HG02610 (cell line): ENCODE measurements around the gene GPR141.

Experiments
- ATAC-seq: cut with Tn5 transposase; IDR thresholded peaks from one replicate; pipeline ENCODE4 v1.9.1; 2021; ENCODE audit warnings: mild to moderate bottlenecking, moderate library complexity; ENCODE audit not compliant: unreplicated experiment

Gene GPR141

DNA sequence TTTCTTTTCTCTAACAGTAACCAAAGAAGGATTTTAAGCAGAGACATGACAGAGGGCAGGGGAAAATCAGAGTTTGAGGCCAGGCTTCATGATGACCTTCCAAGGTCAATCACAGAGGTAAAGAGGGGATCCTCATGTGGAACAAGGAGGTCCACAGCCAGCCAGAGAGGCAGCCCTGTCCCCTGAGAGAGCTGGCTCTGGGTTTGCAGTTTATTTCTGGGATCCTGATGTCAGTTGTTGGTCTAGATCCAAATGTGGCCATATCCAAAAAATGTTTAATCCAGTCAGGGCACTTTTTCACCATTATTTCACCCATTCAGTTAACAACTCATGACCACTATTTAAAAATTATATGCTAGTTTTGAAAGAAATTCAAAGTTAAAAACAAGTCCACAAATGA lies 45.6 kb downstream of the GPR141 start:
- ATAC-seq = no peak

DNA sequence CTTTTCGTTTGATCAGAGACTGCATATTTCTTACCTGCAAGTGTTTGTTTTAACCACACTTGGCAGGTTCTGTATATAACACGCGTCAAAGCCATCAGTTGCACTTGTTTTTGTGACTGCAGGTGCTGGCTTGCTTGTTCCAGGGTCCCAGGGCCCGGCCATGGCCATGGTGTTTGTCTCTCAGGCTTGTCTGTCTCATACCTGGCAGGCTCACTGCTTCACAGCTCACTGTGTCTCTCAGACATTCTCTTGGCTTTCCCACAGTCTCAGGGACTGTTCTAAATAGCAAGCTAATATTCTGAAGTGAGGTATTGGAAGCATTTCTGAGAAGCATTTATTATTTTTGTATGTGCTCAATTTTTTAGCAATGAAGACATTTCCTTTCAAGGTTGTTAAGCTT lies 46.9 kb downstream of the GPR141 start:
- ATAC-seq = no peak

DNA sequence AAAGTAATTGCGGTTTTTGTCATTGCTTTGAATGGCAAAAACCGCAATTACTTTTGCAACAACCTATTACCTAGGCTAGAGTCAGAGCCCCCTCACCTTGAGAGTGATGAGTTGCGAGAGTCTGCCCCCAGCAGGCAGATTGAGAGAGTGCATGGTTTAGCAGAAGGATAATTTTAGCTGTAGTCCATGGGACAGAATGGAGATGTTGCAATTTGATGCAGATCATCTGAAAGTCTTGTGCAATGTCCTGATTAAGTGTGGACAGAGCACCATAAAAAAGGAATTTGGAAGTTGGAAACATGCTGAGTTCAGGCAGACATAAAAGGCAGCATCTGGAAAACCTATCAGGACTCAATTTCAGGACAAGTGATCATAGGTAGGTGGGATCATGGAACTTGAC lies 48.7 kb downstream of the GPR141 start:
- ATAC-seq = peak; percentile 54

DNA sequence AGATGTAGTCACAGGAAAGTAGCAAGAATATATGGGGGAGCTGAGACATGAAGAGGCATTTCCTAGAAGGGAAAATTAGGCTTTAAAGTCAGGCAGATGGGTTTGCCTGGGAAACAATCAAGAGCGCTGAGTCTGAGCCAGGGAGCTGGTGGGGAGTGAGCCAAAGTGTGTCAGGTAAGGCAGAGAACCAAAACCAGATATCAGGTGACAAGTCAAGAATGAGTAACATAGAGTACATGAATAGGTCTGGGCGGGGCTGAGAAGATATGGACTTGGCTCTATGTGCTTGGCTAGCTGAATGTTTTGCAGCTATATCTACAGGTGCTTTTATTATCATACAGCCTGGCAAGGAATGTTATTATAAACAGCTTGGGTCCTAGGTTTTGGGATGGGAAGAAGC lies 49.3 kb downstream of the GPR141 start:
- ATAC-seq = no peak

DNA sequence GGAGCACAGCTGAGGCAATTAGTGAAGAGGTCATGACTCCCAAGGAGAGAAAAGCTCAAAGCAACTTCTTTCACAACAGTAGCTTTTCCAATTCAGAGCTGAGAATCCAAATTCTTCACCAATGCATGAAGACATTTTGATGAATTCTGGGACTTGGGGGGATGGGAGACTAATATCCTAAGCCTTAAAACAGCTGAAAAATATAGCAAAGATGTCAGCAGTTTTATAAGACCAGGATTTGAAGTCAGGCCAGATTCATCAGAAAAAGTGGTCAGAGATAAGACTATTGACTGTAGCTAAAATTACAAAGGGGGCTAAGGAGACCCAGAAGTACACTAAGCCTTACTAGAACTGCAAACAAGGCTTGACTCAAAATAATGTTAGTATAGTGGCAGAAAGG lies 51.6 kb downstream of the GPR141 start:
- no peak for ATAC-seq

DNA sequence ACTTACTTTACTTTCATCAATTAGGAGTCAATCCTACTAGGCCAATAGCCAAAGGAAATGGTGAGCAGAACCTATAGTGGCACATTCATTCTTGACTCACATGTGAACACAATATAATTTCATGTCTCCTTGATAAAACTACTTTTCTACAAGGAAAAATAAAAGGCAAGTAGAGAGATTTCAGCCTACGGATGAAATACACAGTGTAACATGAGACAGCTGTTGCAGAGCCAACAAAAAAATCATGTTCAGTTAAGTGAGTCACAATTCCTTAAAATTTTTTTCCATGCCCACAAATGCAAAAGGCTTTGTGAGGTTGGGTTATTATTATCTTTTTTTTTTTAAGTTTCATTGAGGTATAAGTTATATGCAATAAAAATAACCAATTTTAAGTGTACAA lies 54.8 kb downstream of the GPR141 start:
- no peak for ATAC-seq

DNA sequence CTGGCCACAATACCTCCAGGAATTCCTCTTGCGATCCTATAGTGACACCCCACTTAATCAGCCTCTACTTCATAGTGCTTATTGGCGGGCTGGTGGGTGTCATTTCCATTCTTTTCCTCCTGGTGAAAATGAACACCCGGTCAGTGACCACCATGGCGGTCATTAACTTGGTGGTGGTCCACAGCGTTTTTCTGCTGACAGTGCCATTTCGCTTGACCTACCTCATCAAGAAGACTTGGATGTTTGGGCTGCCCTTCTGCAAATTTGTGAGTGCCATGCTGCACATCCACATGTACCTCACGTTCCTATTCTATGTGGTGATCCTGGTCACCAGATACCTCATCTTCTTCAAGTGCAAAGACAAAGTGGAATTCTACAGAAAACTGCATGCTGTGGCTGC lies 56.8 kb downstream of the GPR141 start:
- no peak for ATAC-seq

DNA sequence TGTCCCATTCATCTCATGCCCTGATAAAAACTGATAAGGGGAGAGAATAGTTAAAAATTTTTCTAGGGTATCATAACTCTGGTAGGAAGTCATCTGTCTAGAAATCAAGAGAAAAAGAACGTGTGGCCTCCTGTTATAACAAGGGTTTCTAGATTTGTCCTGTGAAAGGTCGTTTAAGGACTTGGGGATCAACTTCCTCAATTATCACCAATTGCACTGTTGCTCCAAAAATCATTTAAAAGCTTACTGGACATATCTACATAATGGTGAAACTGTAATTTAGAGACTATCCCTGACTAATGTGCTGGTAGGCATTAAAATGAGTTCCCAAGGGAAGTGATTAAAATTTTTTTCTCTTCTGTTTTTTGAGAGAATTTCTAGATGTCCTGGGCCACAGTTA lies 58.2 kb downstream of the GPR141 start:
- ATAC-seq = no peak

DNA sequence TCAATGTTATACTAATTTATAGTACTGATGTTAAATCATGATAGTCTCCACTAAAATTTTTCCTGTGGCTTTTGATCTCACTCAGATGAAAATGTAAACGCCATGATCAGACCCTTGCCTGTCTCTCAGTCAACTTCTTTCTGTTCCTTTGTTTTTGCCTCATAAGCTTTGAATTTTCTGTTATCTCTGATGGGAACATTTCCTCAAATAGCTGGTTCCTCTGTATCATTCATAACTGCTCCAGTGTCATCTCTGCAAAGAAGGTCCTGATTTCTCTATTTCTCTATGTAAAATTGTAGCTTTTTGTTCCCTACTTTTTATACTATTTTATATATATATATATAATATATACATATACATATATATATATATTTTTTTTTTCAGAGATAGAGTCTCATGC lies 67.5 kb downstream of the GPR141 start:
- no peak for ATAC-seq

DNA sequence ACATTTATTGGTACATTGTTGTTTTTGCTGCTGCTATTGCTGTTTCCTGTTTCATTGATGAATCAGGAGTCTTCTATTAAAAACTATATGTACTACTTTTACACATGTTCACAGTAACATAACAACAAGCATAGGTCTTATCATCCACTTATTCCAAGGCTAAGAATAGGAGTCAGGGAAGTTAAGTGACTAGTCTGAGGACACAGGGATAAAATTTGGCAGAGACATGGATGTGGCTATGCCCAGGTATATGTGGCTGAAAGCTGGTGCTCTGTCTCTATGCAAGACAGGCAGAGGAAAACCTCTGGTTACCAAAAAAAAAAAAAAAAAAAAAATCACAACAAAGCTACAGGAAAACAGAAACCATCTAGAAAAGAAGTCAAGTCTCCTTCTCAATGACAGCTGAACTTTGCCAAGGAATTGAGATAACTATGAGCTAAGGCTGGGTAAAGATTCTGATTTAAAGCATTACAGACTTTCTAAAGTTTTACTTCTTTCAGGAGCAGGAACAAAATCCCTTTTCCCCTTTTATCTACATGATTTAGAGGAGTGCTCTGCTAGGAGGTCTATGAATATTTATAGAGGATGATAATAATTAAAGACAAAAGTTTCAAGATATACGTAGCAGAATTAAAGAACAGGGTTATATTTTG lies 70.0 kb downstream of the GPR141 start:
- no peak for ATAC-seq

DNA sequence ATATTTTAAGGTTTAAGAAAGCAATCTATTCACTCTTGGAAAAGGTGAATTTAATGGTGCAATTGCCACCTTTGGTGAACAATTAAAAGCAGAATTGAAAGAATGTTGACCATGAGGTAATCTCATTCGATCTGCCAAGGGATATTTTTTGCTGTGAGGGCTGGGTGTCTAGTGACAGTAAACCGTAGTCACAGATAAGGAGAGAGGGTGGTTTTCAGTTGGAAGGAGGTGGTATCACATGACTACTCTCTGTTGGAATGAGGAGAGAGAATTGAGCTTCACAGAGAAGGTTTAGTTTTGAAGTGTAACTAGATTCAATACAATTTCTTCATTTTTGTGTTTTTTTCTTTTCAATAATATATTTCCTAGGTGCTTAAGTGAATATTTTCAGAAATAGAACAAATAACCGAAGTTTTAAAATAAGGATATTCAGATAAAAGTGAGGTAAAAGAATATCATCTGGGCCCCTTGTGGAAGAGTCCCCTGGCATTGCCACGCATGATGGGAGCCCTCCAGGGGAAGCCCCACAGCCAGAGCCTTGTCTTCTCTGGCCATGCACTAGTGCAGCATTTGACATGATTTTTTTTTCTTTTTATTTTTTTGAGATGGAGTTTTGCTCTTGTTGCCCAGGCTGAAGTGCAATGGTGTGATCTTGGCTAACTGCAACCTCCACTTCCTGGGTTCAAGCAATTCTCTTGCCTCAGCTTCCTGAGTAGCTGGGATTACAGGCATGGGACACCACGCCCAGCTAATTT lies 73.4 kb downstream of the GPR141 start:
- ATAC-seq = no peak

DNA sequence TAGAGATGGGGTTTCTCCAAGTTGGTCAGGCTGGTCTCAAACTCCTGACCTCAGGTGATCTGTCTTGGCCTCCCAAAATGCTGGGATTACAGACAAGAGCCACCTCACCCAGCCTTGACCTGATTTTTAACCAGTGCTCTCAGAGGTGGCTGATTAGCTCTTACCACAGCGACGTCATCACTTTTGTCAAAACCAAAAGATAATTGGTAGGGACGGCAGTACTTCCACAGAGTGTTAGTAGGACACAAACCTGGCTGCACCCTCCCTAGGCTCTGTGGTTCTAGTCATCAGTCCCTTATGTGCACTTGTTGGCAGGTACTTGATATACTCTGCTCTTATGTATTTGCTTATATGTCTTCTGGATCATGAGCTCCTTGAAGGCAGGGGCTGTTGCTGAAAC lies 74.0 kb downstream of the GPR141 start:
- ATAC-seq = no peak

DNA sequence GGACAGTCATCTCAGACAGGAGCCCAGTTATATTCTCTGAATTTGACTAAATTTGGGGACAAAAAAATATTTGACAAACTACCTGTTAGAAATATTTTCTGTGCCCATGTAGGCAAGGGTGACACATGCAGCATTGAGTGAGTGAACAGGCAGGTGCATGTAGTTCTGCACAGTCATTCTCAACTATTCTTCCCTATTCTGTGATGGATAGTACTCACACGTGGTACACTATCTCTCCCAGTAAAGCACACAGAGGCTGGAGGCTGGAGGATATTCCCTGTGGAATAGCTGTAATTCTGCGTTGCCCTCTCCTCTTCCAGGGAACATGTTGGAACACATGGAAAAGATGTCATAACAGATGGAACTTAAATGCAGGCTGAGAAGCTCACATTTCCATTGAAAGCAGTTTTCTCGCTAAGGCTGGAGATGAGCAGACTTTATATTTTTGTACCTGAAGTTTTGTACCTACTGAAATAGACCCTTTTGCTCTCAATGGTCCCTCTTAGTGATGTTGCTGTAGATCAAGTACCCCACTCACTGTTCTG lies 75.0 kb downstream of the GPR141 start:
- ATAC-seq = no peak

DNA sequence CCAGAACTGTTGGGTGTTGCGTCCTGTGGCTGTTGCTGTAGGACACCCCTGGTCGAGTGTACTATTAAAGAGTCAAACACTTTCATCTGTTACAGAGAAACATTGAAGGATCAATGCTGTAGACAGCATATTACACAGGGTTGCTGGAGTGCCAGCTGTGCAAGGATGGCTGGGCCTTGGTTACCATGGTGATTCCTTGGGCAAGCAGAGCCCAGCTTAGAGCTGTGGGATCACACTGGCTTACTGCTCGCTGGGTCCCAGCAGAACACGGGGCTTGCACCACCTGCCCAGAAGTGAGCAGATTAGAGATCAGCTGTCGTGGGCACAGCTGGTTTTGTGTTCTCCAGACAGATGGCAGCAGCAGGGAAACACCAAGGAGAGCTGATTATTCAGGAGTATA lies 76.0 kb downstream of the GPR141 start:
- ATAC-seq = no peak

DNA sequence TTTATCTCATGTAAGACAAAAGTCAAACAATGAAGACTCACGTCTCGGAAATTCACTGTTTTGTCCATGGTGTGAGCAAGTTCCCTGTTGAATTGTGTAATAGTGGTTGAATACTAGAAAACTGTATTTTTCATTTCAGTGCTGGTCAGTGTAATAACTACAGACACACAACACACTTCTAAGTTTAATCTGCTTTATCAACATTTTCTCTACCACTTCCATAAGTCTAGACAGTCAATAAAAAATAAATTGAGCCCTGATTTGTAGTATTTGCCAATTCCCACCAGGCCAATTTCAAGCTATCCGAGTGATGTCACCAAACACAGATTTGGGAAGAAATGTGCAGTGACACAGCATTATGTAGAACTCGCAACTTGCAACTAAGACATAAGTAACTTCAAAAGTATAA lies 81.9 kb downstream of the GPR141 start:
- ATAC-seq = no peak

DNA sequence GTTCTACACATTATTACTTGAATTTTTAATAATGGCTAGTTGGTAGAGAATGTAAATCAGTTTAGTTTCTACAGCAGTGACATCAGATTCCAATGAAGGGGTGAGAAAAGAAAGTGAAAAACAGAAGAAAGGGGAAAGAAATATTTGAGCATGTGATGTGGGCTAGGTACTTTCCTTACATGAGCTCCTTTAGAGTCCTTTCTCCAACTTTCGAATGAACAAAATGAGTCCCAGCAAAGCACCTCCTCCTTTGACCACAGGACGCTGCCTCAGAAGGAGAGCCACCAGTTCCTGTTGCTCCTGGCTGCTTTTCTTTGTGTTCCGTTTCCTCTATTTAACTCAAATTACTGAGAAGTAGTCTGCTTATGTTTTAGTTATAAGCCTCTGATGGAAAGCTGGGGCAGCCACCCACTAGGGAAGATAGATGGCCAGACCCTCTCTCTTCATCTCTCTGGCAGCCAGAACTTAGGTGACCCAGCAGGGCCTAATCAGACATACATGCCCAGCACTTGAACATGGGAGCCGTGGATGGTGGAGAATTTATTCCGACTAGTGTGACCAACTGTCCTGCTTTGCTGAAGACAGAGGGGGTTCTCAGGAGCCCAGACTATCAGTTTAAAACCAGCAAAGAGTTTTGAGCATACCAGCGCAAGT lies 82.4 kb downstream of the GPR141 start:
- peak; percentile 90 for ATAC-seq

DNA sequence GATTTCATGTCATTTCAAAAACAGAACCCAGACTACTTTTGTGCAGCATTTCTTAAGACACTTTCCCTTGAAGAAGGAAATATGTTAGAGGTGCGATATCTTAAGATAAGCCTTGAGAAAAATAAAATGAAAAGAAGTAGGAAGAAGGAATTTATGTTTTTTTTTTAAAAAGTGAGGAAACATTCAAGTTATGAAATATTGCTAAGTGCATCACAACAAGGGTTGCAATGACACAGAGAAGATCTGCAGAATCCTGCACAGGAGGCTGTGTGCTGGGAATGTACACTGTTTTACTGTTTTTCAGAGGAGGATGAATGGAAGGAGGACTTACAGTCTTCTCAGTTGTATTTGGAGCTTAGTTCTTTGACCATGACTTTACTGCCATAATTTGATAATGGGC lies 85.0 kb downstream of the GPR141 start:
- no peak for ATAC-seq

DNA sequence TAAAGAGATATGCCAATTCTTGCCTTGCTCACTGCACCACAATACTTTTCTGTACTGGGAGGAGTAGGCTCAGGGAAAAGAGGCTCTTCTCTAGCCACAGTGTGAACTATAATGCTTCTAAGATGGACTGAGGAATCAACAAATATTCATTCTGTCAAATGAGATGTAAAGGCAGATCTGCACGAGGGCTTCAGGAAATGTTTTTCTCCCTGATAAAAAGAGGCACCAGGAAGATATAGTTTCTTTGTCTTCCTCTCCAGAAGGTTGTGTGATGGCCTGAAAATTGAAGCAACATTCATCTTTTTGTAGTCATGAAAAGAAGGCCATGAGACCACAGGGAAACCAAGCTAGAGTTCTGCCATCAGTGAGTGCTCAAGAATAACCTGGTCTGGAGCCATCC lies 85.7 kb downstream of the GPR141 start:
- ATAC-seq = no peak

DNA sequence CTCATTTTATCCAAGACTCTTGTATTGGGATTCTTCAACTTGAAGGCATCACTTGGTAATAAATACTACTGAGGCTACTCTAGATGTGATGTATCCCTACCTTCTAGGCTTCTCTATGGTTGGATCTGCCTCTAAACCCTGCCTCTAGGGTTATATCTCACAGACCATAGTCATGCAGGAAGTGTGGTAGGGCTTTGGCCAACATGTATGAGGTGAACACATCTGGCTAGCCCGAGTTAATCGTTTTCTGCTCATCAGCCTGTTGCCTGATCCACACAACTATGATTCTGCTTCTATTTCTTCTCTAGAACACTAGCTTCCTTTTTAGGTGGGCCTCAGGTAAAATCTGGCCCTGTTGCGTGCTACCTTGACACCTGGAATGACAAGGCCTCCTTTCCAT lies 86.2 kb downstream of the GPR141 start:
- ATAC-seq = no peak

DNA sequence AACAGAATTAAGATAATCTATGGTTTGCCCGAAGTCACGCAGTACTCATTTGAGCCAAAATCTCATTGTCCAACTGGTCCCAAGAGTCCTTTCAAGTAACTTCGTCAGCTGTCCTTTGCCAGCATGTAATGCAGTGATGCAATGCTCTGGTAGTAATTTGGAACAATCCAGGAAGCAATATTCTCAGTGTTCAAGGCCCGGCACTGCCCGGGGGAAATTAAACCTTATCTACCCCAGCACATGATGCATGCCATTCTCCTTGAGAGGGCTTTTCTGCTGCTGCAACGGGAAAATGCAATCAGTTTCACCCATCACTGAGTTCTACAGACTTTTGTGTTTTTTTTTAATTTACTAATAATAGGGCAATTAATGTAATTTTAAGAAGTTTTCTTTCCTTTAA lies 87.3 kb downstream of the GPR141 start:
- no peak for ATAC-seq

DNA sequence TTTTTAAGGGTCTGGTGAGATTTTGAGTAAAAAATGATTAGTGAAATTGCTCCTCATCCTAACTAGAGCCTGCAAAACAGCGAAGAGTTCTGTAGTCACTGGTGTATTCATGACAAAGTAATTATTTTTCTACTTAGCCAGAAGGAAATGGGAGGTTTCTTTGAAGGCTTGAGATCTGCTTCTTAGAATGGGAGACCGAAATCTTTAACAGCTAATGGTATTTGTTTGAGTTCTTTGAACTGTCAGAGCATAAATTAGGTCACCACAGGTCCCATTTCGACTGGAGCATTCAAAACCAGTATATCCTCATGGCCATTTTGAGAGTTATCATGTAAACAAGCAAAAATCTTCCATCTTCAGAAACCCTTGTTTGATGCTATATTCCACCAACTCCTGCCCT lies 87.8 kb downstream of the GPR141 start:
- ATAC-seq = no peak

DNA sequence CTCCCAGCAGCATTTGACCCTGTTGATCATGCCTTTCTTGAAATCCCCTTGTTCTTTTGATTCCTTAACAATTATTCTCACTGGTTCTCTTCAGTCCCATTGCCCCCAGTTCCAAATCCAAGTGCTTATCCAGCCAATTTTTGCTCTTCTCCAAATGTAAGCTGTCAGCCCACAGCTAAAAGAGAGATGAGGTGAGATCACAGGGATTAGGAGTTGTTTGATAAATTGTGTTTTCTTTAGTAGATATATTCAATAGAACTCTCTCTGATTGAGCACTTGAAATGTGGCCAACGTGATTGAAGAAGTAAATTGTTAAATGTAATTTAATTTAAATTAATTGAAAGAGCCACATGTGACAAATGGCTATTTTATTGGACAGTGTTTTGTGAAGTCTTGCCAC lies 88.2 kb downstream of the GPR141 start:
- no peak for ATAC-seq
